Pons (tissue), 1 donor: ENCODE data around the gene AARSD1.
"Not testable (repeated sequence)": the region's sequence is repeated elsewhere in the genome, so short reads cannot be mapped to it uniquely, and the experiment has no call there.

Experiments
- DNase-seq: peaks from one replicate; pipeline ENCODE4 v3.0.0-alpha.2; 2016; ENCODE audit warnings: low spot score

The AARSD1 gene

DNA sequence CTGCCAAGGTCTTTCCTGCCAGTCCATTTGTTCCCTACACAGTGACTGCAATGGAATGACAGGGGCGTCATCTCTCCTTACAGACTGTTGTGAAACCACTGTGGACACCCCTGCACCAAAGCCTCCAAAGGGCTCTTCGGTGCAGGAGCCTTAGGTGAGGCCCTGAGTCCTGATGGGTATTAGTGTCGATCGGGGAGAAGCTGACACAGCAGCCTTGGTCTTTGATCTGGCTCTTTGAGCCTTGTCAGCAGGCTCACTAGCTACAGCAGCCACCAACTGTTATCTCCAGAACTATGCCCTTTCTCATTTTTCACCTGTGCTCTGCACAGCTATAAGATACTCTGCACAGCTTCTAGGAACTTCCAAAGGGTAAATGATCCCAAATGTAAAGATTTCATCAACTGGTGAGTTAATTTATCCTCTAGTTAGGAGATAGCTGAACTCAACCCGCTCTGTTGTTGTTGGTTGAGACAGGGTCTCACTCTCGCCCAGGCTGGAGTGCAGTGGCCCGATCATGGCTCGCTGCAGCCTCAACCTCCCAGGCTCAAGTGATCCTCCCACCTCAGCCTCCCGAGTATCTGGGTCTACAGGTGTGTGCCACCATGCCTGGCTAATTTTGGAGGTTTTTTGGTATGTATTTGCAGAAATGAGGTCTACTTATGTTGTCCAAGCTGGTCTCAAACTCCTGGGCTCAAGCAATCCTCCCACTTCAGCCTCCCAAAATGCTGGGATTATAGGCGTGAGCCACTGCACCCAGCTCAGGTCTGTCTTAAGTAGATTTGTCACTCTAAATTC lies 44.0 kb downstream of the AARSD1 start:
- no peak for DNase-seq

DNA sequence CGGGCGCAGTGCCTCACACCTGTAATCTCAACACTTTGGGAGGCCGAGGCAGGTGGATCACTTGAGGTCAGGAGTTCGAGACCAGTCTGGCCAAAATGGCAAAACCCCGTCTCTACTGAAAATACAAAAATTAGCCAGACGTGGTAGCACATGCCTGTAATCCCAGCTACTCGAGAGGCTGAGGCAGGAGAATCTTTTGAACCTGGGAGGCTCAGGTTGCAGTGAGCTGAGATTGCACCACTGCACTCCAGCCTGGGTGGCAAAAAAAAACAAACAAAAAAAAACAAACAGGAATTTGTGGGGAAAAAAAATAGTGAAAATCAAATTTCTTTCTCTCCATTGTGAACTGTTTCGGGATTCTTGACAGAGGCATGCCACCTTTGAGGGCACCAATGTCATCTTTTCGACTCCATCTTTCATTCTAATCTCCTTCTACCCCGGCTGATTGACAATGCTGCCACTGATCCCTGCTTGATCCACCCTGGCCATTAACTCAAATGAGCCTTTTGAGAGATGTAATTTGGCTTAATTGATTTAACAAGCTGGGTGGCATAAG lies 44.7 kb downstream of the AARSD1 start:
- DNase-seq: not testable (repeated sequence)

DNA sequence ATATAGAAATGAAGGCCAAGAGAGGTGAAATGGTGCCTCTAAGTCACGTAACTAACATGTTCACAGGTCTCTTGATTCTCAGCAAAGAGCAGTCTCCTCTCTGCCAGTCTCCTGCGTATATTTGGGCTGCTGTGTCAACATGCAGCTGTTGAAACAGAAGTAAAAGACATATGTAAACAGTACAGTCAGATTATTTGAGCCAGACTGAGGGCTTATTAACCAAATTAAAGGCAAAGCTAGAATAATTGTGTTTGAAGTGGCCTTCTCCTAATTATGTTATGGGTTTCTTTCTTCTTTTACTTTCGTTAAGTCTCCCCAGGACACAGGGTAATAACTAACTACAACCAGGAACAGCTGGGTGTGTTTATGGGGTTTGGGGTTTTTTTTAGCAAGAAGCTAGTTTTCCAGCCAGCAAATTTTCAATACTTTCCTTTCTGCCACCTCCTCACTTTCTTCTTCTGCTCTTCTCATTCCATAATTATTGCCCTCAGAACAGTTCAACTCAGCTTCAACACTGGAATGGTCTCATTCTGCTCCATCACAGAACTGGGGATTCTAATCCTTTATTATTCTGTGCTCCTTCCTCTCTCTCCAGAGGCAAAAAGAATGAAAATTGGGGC lies 45.2 kb downstream of the AARSD1 start:
- DNase-seq: no peak

DNA sequence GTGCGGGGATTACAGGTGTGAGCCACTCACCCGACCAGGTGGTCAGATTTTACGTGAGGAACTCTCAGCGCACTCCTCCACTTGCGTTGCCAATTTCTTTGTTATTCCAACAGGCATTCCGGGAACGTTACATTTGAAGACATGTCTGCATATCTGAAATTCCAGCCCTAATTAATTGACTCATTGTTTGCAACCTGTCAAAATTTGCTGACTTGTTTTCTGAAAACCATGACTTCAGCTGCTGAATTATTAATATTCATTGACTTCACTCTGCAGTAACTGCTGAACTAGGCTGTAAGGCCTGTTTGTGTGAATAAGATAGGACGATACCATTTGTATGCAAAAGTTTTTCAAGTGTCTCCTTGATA lies 47.0 kb downstream of the AARSD1 start:
- DNase-seq: no peak

GRCh38 chr17:42916388-42917235 lies 47.6 kb downstream of the AARSD1 start:
- not testable (repeated sequence) for DNase-seq

- not testable (repeated sequence) for DNase-seq
These were observed 49.0 kb downstream of the AARSD1 start for GRCh38 chr17:42915288-42915687.

DNA sequence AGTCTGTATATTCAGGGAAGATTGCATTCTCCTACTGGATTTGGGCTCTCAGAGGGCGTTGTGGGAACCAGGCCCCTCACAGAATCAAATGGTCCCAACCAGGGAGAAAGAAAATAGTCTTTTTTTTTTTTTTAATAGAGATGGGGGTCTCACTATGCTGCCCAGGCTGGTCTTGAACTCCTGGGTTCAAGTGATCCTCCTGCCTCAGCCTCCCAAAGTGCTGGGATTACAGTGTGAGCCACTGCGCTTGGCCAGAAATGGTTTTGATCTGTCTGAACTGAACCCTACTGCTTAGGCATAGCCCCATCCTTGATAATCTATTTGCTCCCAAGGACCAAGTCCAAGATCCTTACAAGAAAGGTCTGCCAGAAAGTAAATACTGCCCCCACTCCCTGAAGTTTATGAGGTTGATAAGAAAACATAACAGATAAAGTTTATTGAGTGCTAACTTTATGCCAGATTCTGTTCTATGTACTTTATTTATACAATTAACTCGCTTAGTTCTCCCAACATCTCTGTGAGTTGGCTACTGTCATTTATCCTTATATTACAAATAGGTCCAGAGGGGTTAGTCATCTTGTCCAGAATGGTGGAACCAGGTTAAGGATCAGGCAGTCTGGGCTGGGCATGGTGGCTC lies 50.2 kb downstream of the AARSD1 start:
- DNase-seq: no peak

- no peak for DNase-seq
These were observed 50.7 kb downstream of the AARSD1 start for GRCh38 chr17:42913522-42913921.

DNA sequence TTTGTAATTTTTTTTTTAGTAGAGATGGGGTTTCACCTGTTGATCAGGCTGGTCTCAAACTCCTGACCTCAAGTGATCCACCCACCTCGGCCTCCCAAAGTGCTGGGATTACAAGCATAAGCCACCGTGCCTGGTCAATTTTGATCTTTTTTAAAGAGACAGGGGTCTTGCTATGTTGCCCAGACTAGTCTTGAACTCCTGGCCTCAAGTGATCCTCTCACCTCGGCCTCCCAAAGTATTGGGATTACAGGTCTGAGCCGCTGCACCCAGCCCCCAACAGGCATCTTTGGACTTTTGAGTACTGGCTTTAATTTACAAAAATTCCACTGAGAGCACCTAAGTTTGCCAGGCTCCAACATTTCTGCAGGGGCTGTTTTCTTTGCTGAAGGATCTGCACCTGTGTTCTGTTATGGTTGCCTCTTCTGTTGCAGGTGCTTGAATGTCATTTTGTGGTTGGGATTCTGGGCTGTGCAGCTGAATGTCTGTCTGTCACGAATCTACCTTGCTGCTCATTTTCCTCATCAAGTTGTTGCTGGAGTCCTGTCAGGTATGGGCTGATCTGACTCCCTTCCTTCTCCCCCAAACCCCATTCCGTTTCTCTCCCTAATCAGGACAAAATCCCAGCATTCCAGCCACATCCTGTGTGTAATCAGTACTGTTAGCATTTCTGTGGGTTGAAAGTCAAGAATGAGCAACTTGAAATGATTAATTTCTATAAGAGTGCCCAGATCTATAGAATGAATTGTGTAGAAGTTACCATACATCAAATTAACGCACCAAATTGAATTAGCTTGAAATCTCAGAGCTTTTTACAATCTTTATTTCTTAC lies 55.2 kb downstream of the AARSD1 start:
- no peak for DNase-seq

- DNase-seq: no peak
These were observed 57.3 kb downstream of the AARSD1 start for GRCh38 chr17:42906772-42907446.

- DNase-seq: no peak
These were observed 60.2 kb downstream of the AARSD1 start for GRCh38 chr17:42904110-42904469.

GRCh38 chr17:42901535-42902229 lies 62.6 kb downstream of the AARSD1 start:
- no peak for DNase-seq
